Globus pallidus (tissue), 1 donor: ENCODE measurements around the gene PPARG.
"Not testable (repeated sequence)": the region's sequence is repeated elsewhere in the genome, so short reads cannot be mapped to it uniquely, and the experiment has no call there.

Source experiments
- DNase-seq: peaks from one replicate; pipeline ENCODE4 v3.0.0-alpha.2; 2015; ENCODE audit warnings: low spot score

Gene PPARG

GRCh38 chr3:12462159-12462947 lies 173.5 kb downstream of the PPARG start:
- DNase-seq, result no peak

- no peak for DNase-seq
Observed at GRCh38 chr3:12463686-12464085, 174.8 kb downstream of the PPARG start.

GRCh38 chr3:12464181-12464580 lies 175.3 kb downstream of the PPARG start:
- DNase-seq, result no peak

- DNase-seq, result no peak
Observed at GRCh38 chr3:12465151-12465835, 176.4 kb downstream of the PPARG start.

- DNase-seq, result no peak
Observed at GRCh38 chr3:12465836-12466225, 177.0 kb downstream of the PPARG start.

- DNase-seq, result no peak
Observed at GRCh38 chr3:12467746-12468145, 178.9 kb downstream of the PPARG start.

- no peak for DNase-seq
Observed at GRCh38 chr3:12468276-12468675, 179.4 kb downstream of the PPARG start.

- no peak for DNase-seq
Observed at GRCh38 chr3:12468757-12469156, 179.9 kb downstream of the PPARG start.

GRCh38 chr3:12469222-12469621 lies 180.4 kb downstream of the PPARG start:
- DNase-seq, result not testable (repeated sequence)

GRCh38 chr3:12470111-12470510 lies 181.2 kb downstream of the PPARG start:
- DNase-seq, result no peak

- DNase-seq, result no peak
Observed at GRCh38 chr3:12470680-12471079, 181.8 kb downstream of the PPARG start.

GRCh38 chr3:12471241-12471640 lies 182.4 kb downstream of the PPARG start:
- DNase-seq, result no peak

- DNase-seq, result no peak
Observed at GRCh38 chr3:12472000-12472610, 183.2 kb downstream of the PPARG start.

GRCh38 chr3:12472796-12473195 lies 183.9 kb downstream of the PPARG start:
- no peak for DNase-seq

- DNase-seq, result no peak
Observed at GRCh38 chr3:12473511-12473910, 184.6 kb downstream of the PPARG start.

GRCh38 chr3:12476238-12476897 lies 187.5 kb downstream of the PPARG start:
- no peak for DNase-seq

GRCh38 chr3:12477256-12477655 lies 188.4 kb downstream of the PPARG start:
- DNase-seq, result no peak

GRCh38 chr3:12478326-12478725 lies 189.5 kb downstream of the PPARG start:
- DNase-seq, result no peak

GRCh38 chr3:12479198-12479597 lies 190.3 kb downstream of the PPARG start:
- DNase-seq, result not testable (repeated sequence)

GRCh38 chr3:12479919-12480427 lies 191.1 kb downstream of the PPARG start:
- DNase-seq, result peak; percentile 35

GRCh38 chr3:12483410-12483809 lies 194.5 kb downstream of the PPARG start:
- peak; percentile 17 for DNase-seq

GRCh38 chr3:12483872-12484197 lies 195.0 kb downstream of the PPARG start:
- no peak for DNase-seq
